ENCODE results near the gene NTN5.
A peak's percentile ranks its signal among the peaks of the same experiment; 100 is the strongest.
"Not testable (repeated sequence)": the region's sequence is repeated elsewhere in the genome, so short reads cannot be mapped to it uniquely, and the experiment has no call there.

NTN5 gene

DNA sequence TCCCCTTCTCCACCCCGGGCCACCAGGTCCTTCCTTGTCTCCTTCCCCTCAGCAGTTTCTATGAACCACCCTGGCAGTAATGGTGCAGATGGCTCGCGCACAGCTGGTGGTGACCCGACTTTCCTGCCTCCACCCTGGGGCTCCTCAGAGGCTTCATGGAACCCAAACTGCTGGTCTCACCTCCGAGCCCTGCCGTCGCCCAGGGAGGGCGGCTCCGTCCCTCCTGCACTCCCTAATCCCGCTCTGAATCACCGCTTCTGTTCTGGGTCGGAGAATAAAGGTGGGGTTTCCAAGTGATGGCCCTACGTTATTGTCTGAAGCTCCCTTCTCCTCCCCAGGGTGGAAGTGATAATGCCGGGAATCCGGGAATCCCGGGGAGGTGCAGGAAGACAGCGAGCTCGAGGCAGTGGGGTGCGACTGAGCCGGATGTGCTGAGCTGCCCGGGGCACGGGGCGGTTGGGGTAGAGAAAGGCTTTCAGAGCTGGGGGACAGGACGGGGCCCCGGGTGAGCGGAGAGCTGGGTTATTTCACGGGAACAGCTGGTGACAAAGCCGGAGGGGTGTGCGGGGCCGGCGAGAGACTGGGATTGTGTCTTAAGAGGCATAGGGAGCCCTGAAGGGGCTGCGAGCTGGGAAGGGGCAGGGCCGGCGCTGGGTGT is 23.7 kb upstream of the NTN5 start:
- DNase-seq (ENCODE audit: low read depth in 3 of 3): no peak

DNA sequence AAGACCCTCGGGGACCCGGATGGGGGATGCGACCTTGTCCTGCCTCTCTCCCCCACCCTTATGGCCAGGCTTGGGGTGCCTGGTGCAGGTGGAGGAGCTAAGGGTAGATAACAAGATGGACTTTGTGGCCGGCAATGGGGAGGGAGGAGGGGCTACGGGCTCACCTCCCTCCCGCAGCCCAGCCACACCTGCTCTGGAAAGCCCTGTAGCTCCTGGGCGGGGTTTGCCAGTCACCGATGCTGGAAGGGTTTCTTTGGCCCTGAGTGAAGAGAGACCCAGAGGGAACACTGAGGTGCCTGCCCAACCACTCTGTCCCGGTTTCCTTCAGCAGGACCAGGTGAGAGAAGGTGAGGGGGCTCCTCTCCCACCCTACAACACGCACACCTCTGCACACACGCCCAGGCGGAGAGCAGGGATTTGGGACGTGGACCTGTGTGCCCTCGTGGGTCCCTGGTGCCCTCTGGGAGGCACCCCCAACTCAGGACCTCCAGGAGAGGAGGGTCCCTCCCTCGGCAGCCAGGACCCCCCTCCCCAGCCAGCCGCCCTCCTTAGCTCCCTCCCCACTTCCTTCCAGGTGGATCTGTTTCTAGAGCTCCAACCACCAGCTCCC is 23.0 kb upstream of the NTN5 start, which contains the start of gene FUT2:
Gene FUT2 (plus strand): TSS at position 229 of the 610 bp plus-strand sequence. CDS start 6,986 bp downstream, outside the sequence.
- DNase-seq (ENCODE audit: low read depth in 3 of 3): no peak

DNA sequence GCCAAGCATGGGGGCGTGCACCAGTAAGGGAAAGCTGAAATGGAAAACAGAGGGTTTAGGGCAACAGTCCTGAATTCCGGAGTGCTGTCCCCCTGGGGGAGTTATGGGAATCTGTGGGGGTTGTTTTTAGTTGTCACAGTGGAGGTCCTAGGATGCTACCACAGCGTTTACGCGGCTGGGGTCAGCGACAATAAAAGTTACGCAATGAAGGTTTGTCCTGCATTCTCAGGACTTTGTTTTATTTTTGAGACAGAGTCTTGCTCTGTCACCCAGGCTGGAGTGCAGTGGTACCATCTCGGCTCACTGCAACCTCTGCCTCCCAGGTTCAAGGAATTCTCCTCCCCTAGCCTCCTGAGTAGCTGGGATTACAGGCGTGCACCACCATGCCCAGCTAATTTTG is 20.8 kb upstream of the NTN5 start:
- DNase-seq (ENCODE audit: low read depth in 3 of 3): not testable (repeated sequence)

- no peak for DNase-seq (ENCODE audit: low read depth in 3 of 3)
Measured at GRCh38 chr19:48689449-48689848, 16.6 kb upstream of the NTN5 start.

DNA sequence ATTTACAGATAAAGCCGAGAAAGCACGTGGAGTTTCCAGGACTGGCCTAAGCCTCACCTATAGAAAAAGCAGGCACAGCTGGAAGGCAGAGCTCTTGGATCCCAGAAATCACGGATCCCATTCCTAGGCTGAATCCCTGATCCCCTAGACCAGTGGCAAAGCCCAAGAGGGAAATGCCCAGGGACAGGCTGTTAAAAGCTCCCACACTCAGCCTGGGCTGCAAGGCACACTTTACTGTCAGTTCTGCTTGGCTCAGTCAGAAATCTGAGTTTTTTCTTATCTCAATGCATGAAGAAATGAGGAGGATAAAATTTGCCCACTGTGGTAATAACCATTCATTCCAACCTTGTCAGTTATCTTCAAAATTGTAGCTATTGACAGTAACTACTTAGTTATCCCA is 15.0 kb upstream of the NTN5 start:
- DNase-seq (ENCODE audit: low read depth in 3 of 3): no peak

DNA sequence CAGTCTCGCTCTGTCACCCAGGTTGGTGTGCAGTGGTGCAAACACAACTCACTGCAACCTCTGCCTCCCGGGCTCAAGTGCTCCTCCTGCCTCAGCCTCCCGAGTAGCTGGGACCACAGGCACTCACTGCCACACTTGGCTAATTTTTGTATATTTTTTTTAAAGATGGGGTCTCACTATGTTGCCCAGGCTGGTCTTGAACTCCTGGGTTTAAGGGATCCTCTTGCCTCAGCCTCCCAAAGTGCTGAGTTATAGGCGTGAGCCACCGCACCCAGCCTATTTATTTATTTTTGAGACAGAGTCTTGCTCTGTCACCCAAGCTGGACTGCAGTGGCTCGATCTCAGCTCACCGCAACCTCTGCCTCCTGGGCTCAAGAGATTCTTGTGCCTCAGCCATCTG is 13.8 kb upstream of the NTN5 start:
- DNase-seq (ENCODE audit: low read depth in 3 of 3): not testable (repeated sequence)

GRCh38 chr19:48686088-48686487 is 13.3 kb upstream of the NTN5 start:
- no peak for DNase-seq (ENCODE audit: low read depth in 3 of 3)

- no peak for DNase-seq (ENCODE audit: low read depth in 3 of 3)
Measured at GRCh38 chr19:48685583-48685982, 12.8 kb upstream of the NTN5 start.

DNA sequence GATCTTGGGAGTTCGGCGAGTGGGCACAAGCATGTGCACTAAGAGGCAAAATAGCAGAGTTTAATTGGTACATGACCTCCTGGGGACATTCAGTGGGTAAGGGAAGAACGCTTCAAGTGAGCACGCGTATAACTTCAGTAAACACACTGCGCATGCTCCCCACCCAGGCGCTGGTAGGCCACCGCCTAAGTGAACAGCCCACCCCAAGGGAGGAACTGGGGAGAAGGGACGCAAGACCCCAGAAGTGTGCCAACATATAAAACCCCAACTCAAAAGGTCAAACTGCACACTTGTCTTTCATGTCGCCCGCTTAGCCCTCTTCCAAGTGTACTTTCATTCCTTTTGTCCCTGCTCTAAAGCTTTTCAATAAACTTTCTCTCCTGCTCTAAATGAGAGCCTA is 10.5 kb upstream of the NTN5 start:
- peak in 1 of 3 experiments; percentile 22 for DNase-seq (ENCODE audit: low read depth in 3 of 3)

GRCh38 chr19:48681127-48681470 is 8.3 kb upstream of the NTN5 start:
- DNase-seq (ENCODE audit: low read depth in 3 of 3): no peak

DNA sequence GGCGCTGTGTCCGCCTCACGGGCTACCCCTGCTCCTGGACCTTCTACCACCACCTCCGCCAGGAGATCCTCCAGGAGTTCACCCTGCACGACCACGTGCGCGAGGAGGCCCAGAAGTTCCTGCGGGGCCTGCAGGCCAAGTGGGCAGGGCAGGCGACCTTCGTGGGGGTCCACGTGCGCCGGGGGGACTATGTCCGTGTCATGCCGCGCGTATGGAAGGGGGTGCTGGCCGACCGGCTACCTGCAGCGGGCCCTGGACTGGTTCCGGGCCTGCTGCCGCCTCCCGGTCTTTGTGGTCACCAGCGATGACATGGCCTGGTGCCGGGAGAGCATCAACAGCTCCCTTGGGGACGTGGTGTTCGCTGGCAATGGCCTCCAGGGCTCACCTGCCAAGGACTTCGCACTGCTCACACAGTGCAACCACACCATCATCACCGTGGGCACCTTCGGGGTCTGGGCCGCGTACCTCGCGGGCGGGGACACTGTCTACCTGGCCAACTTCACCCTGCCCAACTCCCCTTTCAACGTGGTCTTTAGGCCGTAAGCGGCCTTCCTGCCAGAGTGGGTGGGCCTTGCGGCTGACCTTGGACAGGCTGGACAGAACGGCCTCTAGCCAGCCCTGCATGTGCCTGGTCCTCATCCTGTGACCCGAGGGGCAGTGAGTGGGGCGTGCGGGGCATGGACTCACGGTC is 7.8 kb upstream of the NTN5 start:
- no peak for DNase-seq (ENCODE audit: low read depth in 3 of 3)

DNA sequence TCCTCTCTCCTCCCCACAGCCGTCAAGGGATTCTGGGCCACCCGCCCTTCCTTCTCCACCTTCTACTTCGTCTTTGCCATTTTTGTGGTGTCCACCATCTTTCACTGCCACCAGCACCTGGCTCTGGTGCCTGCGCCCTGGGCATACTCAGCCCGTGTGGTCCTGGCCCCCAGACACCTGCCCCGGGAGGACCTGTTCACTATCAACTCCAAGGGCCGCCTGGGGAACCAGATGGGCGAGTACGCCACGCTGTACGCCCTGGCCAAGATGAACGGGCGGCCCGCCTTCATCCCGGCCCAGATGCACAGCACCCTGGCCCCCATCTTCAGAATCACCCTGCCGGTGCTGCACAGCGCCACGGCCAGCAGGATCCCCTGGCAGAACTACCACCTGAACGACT is 7.2 kb upstream of the NTN5 start:
- DNase-seq (ENCODE audit: low read depth in 3 of 3): not testable (repeated sequence)

GRCh38 chr19:48678201-48678600 is 5.4 kb upstream of the NTN5 start:
- DNase-seq (ENCODE audit: low read depth in 3 of 3): no peak

DNA sequence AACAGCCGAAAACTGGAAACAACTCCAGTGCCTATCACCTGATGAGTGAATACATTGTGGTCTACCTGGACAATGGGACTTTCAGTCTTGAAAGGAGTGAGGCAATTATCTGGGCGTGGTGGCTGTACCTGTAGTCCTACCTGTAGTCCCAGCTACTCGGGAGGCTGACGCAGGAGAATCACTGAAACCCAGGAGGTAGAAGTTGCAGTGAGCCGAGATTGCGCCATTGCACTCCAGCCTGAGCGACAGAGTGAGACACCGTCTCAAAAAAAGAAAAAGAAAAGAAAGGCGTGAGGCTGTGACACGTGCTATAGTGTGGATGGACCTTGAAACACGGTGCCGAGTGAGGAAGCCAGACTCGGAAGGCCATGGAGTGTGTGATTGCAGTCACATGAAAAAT is 4.1 kb upstream of the NTN5 start:
- DNase-seq (ENCODE audit: low read depth in 3 of 3): no peak

DNA sequence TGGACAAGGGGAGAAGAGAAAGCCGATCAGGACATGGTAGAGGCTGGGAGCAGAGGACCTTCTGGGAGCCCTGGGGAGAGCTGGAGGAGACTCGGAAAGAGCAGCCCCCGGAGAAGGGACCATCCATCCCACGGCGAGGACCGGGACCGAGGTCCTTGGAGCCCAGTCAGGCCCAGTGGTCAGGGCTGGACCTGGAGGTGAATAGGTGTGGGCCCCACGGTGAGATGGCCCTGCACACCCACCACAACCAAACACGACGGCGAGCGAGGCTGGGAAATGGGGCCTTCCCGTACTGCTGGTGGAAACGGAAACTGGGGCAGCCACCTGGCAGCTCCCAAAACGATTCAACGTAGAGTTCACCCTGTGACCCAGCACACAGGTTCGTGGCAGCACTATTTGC is 3.7 kb upstream of the NTN5 start:
- no peak for DNase-seq (ENCODE audit: low read depth in 3 of 3)

- peak; percentile 56 to 75 (median 69) for DNase-seq (ENCODE audit: low read depth in 3 of 3)
Measured at GRCh38 chr19:48674921-48675824, 2.4 kb upstream of the NTN5 start.

GRCh38 chr19:48674216-48674809 is 1.5 kb upstream of the NTN5 start:
- DNase-seq (ENCODE audit: low read depth in 3 of 3): no peak

- DNase-seq (ENCODE audit: low read depth in 3 of 3): no peak
Measured at GRCh38 chr19:48673436-48674100, 751 bp upstream of the NTN5 start.

DNA sequence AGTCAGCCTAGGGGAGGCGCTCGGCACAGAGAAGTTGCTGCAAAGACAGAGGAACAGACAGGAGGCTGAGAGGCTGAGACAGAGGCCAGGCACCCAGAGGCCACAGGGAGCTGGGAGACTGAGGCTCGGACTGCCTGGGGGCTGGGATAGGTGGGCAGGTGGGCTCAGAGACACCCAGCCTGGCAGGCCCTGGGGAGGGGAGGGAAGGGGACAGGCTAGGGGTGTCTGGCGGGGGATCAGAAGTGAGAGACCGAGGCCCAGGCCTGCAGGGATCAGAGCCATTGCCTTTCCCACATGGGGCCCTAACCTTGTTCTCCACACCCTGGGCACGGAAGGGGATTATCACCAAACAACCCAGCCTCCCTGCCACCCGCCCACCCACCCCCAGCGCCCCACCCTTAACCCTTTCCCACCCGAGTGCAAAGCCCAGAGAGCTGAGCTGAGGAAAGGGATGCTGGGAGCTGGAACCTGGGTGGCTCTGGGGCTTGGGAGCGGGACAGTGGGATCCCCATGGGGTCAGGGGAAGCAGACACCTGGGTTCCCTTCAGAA is 1.3 kb downstream of the NTN5 start:
- DNase-seq (ENCODE audit: low read depth in 3 of 3): no peak

- DNase-seq (ENCODE audit: low read depth in 3 of 3): no peak
Measured at GRCh38 chr19:48670699-48671445, 1.9 kb downstream of the NTN5 start.

All from stimulated activated CD4-positive, alpha-beta T cell treated with anti-CD3 and anti-CD28 coated beads, TNF-alpha, amount 100 ng/mL, for 24 hours (primary cell).